ENCODE results near the gene NCF4. TPM values are rescaled to one million over a fixed set of nuclear protein-coding genes. Genes with fewer than 3 reads are reported as not detected.

Gene NCF4
- polyA plus RNA-seq, 5 donors: 2.7 to 5.0 (median 3.6) TPM

- no peak for DNase-seq
Measured at GRCh38 chr22:36864454-36865215, 3.8 kb downstream of the NCF4 start.

GRCh38 chr22:36865346-36865745, 4.5 kb downstream of the NCF4 start:
- no peak for DNase-seq

GRCh38 chr22:36867695-36868094, 6.9 kb downstream of the NCF4 start:
- no peak for DNase-seq

GRCh38 chr22:36868546-36869181, 7.9 kb downstream of the NCF4 start:
- DNase-seq: no peak

- DNase-seq: no peak
Measured at GRCh38 chr22:36870250-36870649, 9.4 kb downstream of the NCF4 start.

- no peak for DNase-seq
Measured at GRCh38 chr22:36871669-36872081, 10.9 kb downstream of the NCF4 start.

GRCh38 chr22:36872084-36872483, 11.3 kb downstream of the NCF4 start:
- DNase-seq: no peak

- DNase-seq: no peak
Measured at GRCh38 chr22:36872866-36873498, 12.2 kb downstream of the NCF4 start.

GRCh38 chr22:36873614-36874308, 13.0 kb downstream of the NCF4 start:
- DNase-seq: no peak

- DNase-seq: no peak
Measured at GRCh38 chr22:36874309-36874696, 13.5 kb downstream of the NCF4 start.

GRCh38 chr22:36874736-36875135, 13.9 kb downstream of the NCF4 start:
- no peak for DNase-seq

GRCh38 chr22:36875741-36876140, 14.9 kb downstream of the NCF4 start:
- DNase-seq: no peak

GRCh38 chr22:36879775-36880174, 19.0 kb downstream of the NCF4 start:
- no peak for DNase-seq

- no peak for DNase-seq
Measured at GRCh38 chr22:36881504-36882245, 20.9 kb downstream of the NCF4 start.

GRCh38 chr22:36884349-36885158, 23.7 kb downstream of the NCF4 start:
- no peak for DNase-seq

- no peak for DNase-seq
Measured at GRCh38 chr22:36885474-36885873, 24.7 kb downstream of the NCF4 start.

- DNase-seq: no peak
Measured at GRCh38 chr22:36886016-36886415, 25.2 kb downstream of the NCF4 start.

GRCh38 chr22:36887162-36887561, 26.4 kb downstream of the NCF4 start:
- DNase-seq: no peak

- DNase-seq: no peak
Measured at GRCh38 chr22:36891646-36892045, 30.8 kb downstream of the NCF4 start.

- no peak for DNase-seq
Measured at GRCh38 chr22:36892292-36892691, 31.5 kb downstream of the NCF4 start.

GRCh38 chr22:36893262-36893661, 32.5 kb downstream of the NCF4 start:
- no peak for DNase-seq

Measured in right lung (tissue), 5 donors.